ENCODE measurements around the gene KNOP1.

KNOP1 gene

GRCh38 chr16:19760356-19761060, 42.5 kb upstream of the KNOP1 start:
- Histone ChIP-seq H3K4me3 (ENCODE audit: low read depth in 1 of 2, low read length in 1 of 2) (no peak overlapping the region), H3K4me1 (ENCODE audit: control insufficient read depth in 1 of 2, insufficient read depth in 1 of 2, low read depth in 1 of 2, low read length in 1 of 2) (peaks cover 0 to 7% of the 10 kb centered on the region in 2 experiments), H3K27ac (no peak overlapping the region), H3K36me3 (no peaks in the 10 kb centered on the region), H3K9me3 (no peaks in the 10 kb centered on the region), H3K27me3 (peaks cover 17% of the 10 kb centered on the region)
- TF ChIP-seq CTCF (IDR thresholded peaks at IDR 0.05): no peak

- no peak overlapping the region for H3K27ac ChIP-seq
- H3K36me3 ChIP-seq: no peaks in the 10 kb centered on the region
- H3K27me3 ChIP-seq: peaks cover 17% of the 10 kb centered on the region
- peaks cover 0 to 7% of the 10 kb centered on the region in 2 experiments for H3K4me1 ChIP-seq (ENCODE audit: control insufficient read depth in 1 of 2, insufficient read depth in 1 of 2, low read depth in 1 of 2, low read length in 1 of 2)
- TF ChIP-seq CTCF (IDR thresholded peaks at IDR 0.05): no peak
- H3K9me3 ChIP-seq: no peaks in the 10 kb centered on the region
- H3K4me3 ChIP-seq (ENCODE audit: low read depth in 1 of 2, low read length in 1 of 2): no peak overlapping the region
Measured at GRCh38 chr16:19757762-19758595, 40.0 kb upstream of the KNOP1 start.

- H3K4me1 ChIP-seq (ENCODE audit: control insufficient read depth in 1 of 2, insufficient read depth in 1 of 2, low read depth in 1 of 2, low read length in 1 of 2): peaks cover 0 to 7% of the 10 kb centered on the region in 2 experiments
- H3K27me3 ChIP-seq: peaks cover 17% of the 10 kb centered on the region
- H3K4me3 ChIP-seq (ENCODE audit: low read depth in 1 of 2, low read length in 1 of 2): no peak overlapping the region
- TF ChIP-seq CTCF (IDR thresholded peaks at IDR 0.05): no peak
- H3K9me3 ChIP-seq: no peaks in the 10 kb centered on the region
- no peaks in the 10 kb centered on the region for H3K36me3 ChIP-seq
- H3K27ac ChIP-seq: no peak overlapping the region
Measured at GRCh38 chr16:19757026-19757425, 39.0 kb upstream of the KNOP1 start.

- Histone ChIP-seq H3K27ac (no peak overlapping the region), H3K36me3 (no peaks in the 10 kb centered on the region), H3K27me3 (peaks cover 17% of the 10 kb centered on the region), H3K4me3 (ENCODE audit: low read depth in 1 of 2, low read length in 1 of 2) (no peak overlapping the region), H3K4me1 (ENCODE audit: control insufficient read depth in 1 of 2, insufficient read depth in 1 of 2, low read depth in 1 of 2, low read length in 1 of 2) (peaks cover 0 to 7% of the 10 kb centered on the region in 2 experiments), H3K9me3 (no peaks in the 10 kb centered on the region)
- TF ChIP-seq CTCF (IDR thresholded peaks at IDR 0.05): no peak
Measured at GRCh38 chr16:19755268-19755667, 37.2 kb upstream of the KNOP1 start.

- Histone ChIP-seq H3K36me3 (no peaks in the 10 kb centered on the region), H3K9me3 (no peaks in the 10 kb centered on the region), H3K4me1 (ENCODE audit: control insufficient read depth in 1 of 2, insufficient read depth in 1 of 2, low read depth in 1 of 2, low read length in 1 of 2) (peaks cover 0 to 7% of the 10 kb centered on the region in 2 experiments), H3K27me3 (peaks cover 17% of the 10 kb centered on the region), H3K27ac (no peak overlapping the region), H3K4me3 (ENCODE audit: low read depth in 1 of 2, low read length in 1 of 2) (no peak overlapping the region)
- TF ChIP-seq CTCF (IDR thresholded peaks at IDR 0.05): no peak
Measured at GRCh38 chr16:19754644-19755036, 36.6 kb upstream of the KNOP1 start.

Data from neutrophil (primary cell).